ENCODE results near the gene TLL1.

- TF ChIP-seq JUN (CRISPR knock-in tag; IDR thresholded peaks at IDR 0.05) (no peak), CTCF (IDR thresholded peaks at IDR 0.05) (no peak), NFYB (CRISPR knock-in tag; conservative IDR thresholded peaks at IDR 0.05; ENCODE audit: low read depth) (no peak), IRF1 (CRISPR knock-in tag; IDR thresholded peaks at IDR 0.05) (no peak), USF2 (CRISPR knock-in tag; IDR thresholded peaks at IDR 0.05) (no peak), CREB1 (CRISPR knock-in tag; IDR thresholded peaks at IDR 0.05) (no peak)
These were observed 32.5 kb downstream of the TLL1 start for GRCh38 chr4:165905405-165906027.

Measured in WTC11 (cell line).